Measurements from ENCODE around the gene TRMT1L.
"Not testable (repeated sequence)": the region's sequence is repeated elsewhere in the genome, so short reads cannot be mapped to it uniquely, and the experiment has no call there.

TRMT1L gene

DNA sequence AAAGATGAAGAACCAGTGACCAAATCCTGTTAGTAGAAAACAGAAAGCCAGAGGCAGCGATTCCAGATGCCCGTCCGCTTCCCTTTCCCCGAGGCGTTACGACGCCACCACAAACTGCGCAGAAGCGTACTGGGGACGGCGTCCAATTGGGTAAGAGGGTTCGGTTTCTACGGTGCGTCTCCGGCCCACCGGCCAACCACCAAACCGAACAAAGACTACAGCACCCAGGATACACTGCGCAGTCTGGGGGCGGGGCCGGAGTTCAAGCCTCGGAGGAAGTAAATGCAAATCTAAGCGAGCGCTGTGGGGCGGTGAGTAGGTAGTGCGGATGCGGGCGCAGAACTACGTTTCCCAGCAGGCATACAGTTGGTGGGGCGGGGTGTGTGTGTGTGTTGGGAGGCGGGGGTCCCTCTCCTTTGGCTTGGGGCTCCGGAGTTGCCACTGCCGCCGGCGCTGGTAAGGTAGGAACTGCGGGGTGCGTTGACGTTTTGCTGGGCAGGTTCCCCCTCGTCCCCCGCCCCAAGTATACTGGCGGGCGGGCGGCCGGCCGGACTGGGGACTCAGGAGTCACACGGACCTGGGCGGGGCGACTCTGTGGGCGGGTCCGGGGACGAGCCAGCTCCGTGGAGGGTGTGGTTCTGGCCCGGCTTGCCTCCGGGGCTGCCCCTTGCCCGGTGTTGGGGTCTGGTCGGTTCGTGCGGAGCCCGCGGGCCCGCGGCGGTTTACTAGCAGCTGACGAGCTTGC, at the start of gene TRMT1L, which contains the start of gene SWT1:
TSS of gene TRMT1L (minus strand) at position 100 of the 745 bp plus-strand sequence. CDS start 241 bp downstream, outside the sequence.
TSS of gene SWT1 (plus strand) at position 314 of the 745 bp plus-strand sequence. CDS start 3,675 bp downstream, outside the sequence.
- H3K4me3 ChIP-seq (ENCODE audit: low read depth in 1 of 2, low read length in 1 of 2), result peak within 1 kb of the TSS; percentile 76 to 95
- peak within 1 kb of the TSS; percentile 96 for H3K27ac ChIP-seq
- TF ChIP-seq, protein P1, sequence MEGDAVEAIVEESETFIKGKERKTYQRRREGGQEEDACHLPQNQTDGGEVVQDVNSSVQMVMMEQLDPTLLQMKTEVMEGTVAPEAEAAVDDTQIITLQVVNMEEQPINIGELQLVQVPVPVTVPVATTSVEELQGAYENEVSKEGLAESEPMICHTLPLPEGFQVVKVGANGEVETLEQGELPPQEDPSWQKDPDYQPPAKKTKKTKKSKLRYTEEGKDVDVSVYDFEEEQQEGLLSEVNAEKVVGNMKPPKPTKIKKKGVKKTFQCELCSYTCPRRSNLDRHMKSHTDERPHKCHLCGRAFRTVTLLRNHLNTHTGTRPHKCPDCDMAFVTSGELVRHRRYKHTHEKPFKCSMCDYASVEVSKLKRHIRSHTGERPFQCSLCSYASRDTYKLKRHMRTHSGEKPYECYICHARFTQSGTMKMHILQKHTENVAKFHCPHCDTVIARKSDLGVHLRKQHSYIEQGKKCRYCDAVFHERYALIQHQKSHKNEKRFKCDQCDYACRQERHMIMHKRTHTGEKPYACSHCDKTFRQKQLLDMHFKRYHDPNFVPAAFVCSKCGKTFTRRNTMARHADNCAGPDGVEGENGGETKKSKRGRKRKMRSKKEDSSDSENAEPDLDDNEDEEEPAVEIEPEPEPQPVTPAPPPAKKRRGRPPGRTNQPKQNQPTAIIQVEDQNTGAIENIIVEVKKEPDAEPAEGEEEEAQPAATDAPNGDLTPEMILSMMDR (IDR thresholded peaks at IDR 0.05), result peak; percentile 33
- H3K27me3 ChIP-seq, result no peaks in the 10 kb centered on the region
- no peaks in the 10 kb centered on the region for H3K36me3 ChIP-seq
- H3K9me3 ChIP-seq, result no peaks in the 10 kb centered on the region
- H3K4me1 ChIP-seq (ENCODE audit: control insufficient read depth in 1 of 2, insufficient read depth in 1 of 2, low read depth in 1 of 2, low read length in 1 of 2), result peaks cover 37 to 54% of the 10 kb centered on the region in 2 experiments

GRCh38 chr1:185200889-185201288, 44.1 kb upstream of the TRMT1L start:
- TF ChIP-seq, protein P1 (IDR thresholded peaks at IDR 0.05), result no peak
- Histone ChIP-seq H3K36me3 (no peaks in the 10 kb centered on the region), H3K9me3 (peaks cover 4% of the 10 kb centered on the region), H3K27me3 (no peaks in the 10 kb centered on the region), H3K27ac (no peak overlapping the region), H3K4me3 (ENCODE audit: low read depth in 1 of 2, low read length in 1 of 2) (no peak overlapping the region), H3K4me1 (ENCODE audit: control insufficient read depth in 1 of 2, insufficient read depth in 1 of 2, low read depth in 1 of 2, low read length in 1 of 2) (no peaks in the 10 kb centered on the region)

DNA sequence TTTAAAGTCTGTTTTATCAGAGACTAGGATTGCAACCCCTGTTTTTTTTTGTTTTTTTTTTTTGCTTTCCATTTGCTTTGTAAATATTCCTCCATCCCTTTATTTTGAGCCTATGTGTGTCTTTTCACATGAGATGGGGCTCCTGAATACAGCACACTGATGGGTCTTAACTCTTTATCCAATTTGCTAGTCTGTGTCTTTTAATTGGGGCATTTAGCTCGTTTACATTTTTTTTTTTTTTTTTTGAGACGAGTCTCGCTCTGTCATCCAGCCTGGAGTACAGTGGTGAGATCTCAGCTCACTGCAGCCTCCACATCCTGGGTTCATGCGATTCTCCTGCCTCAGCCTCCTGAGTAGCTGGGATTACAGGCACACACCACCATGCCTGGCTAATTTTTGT, 42.0 kb upstream of the TRMT1L start:
- H3K4me3 ChIP-seq (ENCODE audit: low read depth in 1 of 2, low read length in 1 of 2); H3K36me3 ChIP-seq; H3K4me1 ChIP-seq (ENCODE audit: control insufficient read depth in 1 of 2, insufficient read depth in 1 of 2, low read depth in 1 of 2, low read length in 1 of 2); H3K9me3 ChIP-seq; H3K27me3 ChIP-seq; H3K27ac ChIP-seq: not testable (repeated sequence)

GRCh38 chr1:185193756-185194155, 37.0 kb upstream of the TRMT1L start:
- Histone ChIP-seq H3K9me3 (peaks cover 4% of the 10 kb centered on the region), H3K27ac (no peak overlapping the region), H3K4me1 (ENCODE audit: control insufficient read depth in 1 of 2, insufficient read depth in 1 of 2, low read depth in 1 of 2, low read length in 1 of 2) (no peaks in the 10 kb centered on the region), H3K4me3 (ENCODE audit: low read depth in 1 of 2, low read length in 1 of 2) (no peak overlapping the region), H3K36me3 (peaks cover 4% of the 10 kb centered on the region), H3K27me3 (no peaks in the 10 kb centered on the region)
- TF ChIP-seq, protein P1 (IDR thresholded peaks at IDR 0.05), result no peak

DNA sequence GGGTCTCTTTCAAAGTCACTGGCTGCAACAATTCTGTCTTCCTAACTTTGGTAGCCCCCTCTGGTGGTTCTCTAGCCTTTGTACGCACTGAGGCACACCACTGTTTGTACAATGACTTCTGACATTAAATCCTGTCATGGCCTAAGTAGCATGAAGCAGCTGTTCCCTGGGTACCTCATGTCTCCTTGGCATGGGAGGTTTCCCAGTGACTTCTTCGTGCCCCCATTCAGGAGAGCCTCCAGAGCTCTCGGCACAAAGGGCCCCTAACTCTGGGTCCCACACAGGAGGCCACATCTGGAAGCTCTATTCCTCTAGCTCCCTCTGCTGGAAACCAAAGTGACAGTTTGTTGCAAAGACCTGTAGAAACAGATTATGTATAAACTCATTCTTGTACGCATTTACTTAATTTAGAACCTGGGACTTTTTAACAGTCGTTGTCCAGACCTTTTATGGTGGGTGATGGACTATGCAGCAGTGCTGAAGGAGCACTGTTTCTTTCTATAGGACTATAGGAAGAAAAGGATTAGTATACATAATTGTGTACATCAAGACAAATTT, 13.6 kb upstream of the TRMT1L start:
- Histone ChIP-seq H3K27ac (no peak overlapping the region), H3K4me1 (ENCODE audit: control insufficient read depth in 1 of 2, insufficient read depth in 1 of 2, low read depth in 1 of 2, low read length in 1 of 2) (no peaks in the 10 kb centered on the region), H3K27me3 (no peaks in the 10 kb centered on the region), H3K4me3 (ENCODE audit: low read depth in 1 of 2, low read length in 1 of 2) (no peak overlapping the region), H3K9me3 (no peaks in the 10 kb centered on the region), H3K36me3 (peaks cover 12% of the 10 kb centered on the region)
- TF ChIP-seq, protein P1 (IDR thresholded peaks at IDR 0.05), result no peak

GRCh38 chr1:185166106-185166505, 9.4 kb upstream of the TRMT1L start:
- H3K4me1 ChIP-seq (ENCODE audit: control insufficient read depth in 1 of 2, insufficient read depth in 1 of 2, low read depth in 1 of 2, low read length in 1 of 2), result no peaks in the 10 kb centered on the region
- H3K36me3 ChIP-seq, result peaks cover 16% of the 10 kb centered on the region
- H3K4me3 ChIP-seq (ENCODE audit: low read depth in 1 of 2, low read length in 1 of 2), result no peak overlapping the region
- H3K27ac ChIP-seq, result no peak overlapping the region
- H3K27me3 ChIP-seq, result no peaks in the 10 kb centered on the region
- TF ChIP-seq, protein P1 (IDR thresholded peaks at IDR 0.05), result no peak
- H3K9me3 ChIP-seq, result no peaks in the 10 kb centered on the region
